Activated CD4-positive, alpha-beta T cell treated with anti-CD3 and anti-CD28 coated beads, Interleukin-2, Interleukin-6, amounts not matched to agents 100 ng/mL and 50 ng/mL, durations not matched to agents 16 hours and 8 hours (primary cell): ENCODE results near the gene CMTM7.
"Not testable (repeated sequence)": the region's sequence is repeated elsewhere in the genome, so short reads cannot be mapped to it uniquely, and the experiment has no call there.

Experiments
- DNase-seq: peaks from one replicate; pipeline ENCODE4 v3.0.0-alpha.2; 2020

The CMTM7 gene

DNA sequence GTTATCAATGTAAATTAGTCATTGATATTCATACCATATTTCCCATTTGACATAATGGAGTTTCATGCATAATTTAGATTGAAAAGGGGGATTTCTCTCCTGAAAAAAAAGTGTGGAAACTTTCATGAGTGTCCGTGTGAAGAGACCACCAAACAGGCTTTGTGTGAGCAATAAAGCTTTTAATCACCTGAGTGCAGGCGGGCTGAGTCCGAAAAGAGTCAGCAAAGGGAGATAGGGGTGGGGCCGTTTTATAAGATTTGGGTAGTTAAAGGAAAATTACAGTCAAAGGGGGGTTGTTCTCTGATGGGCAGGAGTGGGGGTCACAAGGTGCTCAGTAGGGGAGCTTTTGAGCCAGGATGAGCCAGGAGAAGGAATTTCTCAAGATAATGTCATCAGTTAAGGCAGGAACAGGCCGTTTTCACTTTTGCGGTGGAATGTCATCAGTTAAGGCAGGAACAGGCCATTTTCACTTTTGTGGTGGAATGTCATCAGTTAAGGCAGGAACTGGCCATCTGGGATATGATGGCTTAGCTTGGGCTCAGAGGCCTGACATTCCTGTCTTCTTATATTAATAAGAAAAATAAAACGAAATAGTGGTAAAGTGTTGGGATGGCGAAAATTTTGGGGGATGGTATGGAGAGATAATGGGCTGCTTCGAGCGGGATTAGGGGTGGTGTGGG lies 69.3 kb downstream of the CMTM7 start:
- DNase-seq: not testable (repeated sequence)

DNA sequence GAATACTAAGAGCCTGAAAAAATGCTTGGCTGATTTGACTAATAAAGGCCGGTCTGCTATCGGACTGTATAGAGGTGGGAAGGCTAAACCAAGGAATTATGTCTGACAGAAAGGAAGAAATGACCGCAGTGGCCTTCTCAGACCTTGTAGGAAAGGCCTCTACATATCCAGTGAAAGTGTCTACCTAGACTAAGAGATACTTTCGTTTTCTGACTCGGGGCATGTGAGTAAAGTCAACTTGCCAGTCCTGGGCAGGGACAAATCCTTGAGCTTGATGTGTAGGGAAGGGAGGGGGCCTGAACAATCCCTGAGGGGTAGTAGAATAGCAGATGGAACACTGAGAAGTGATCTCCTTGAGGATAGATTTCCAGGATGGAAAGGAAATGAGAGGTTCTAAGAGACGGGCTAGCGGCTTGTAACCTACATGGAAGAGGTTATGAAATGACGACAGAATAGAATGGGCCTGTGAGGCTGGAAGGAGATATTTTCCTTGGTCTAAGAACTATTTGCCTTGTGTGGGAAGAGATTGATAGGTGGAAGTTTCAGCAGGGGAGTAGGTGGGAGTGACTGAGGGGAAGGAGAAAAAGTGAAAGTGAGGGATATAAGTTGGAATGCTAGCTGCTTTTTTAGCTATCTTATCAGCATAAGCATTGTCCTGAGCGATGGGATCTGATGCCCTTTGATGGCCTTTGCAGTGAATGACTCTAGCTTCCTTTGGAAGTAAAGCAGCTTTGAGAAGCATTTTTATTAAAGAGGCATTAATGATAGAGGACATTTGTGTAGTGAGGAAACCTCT lies 70.7 kb downstream of the CMTM7 start:
- DNase-seq: peak; percentile 39

DNA sequence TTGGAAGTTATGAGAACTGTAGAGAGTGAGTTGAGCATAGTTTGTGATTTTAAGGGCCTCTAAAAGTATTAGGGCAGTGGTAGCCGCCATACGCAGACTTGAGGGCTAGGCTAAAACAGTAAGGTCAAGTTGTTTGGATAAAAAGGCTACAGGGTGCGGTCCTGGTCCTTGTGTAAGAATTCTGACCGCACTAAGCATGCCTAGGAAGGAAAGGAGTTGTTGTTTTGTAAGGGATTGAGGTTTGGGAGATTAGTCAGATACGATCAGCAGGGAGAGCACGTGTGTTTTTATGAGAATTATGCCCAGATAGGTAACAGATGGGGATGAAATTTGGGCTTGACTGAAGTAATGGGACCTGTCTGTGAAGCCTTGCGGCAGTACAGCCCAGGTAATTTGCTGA lies 71.8 kb downstream of the CMTM7 start:
- DNase-seq: not testable (repeated sequence)

DNA sequence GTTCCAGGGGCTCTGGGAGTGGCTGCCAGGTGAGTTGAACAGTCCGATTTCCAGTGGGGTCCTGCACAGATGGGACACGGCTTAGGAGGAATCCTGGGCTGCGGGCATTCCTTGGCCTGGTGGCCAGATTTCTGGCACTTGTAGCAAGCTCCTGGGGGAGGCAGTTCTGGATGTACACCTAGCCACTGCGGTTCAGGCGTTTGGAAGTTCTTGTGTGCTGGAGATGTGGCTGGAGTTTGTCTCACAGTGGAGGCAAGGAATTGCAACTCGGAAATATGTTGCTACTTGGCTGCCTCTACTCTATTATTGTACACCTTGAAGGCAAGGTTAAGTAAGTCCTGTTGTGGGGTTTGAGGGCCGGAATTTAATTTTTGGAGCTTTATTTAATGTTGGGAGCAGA lies 73.1 kb downstream of the CMTM7 start:
- not testable (repeated sequence) for DNase-seq

DNA sequence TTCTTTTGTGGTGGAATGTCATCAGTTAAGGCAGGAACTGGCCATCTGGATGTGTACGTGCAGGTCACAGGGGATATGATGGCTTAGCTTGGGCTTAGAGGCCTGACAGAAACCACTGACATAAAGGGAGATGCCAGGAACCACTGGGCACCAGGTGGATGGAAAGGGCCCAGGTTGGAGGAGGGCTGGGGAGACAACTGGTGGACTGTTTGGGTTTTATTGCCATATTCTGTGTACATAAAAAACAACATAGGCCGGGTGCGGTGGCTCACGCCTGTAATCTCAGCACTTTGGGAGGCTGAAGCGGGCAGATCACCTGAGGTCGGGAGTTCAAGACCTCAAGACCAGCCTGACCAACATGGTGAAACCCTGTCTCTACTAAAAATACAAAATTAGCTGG lies 75.2 kb downstream of the CMTM7 start:
- not testable (repeated sequence) for DNase-seq

DNA sequence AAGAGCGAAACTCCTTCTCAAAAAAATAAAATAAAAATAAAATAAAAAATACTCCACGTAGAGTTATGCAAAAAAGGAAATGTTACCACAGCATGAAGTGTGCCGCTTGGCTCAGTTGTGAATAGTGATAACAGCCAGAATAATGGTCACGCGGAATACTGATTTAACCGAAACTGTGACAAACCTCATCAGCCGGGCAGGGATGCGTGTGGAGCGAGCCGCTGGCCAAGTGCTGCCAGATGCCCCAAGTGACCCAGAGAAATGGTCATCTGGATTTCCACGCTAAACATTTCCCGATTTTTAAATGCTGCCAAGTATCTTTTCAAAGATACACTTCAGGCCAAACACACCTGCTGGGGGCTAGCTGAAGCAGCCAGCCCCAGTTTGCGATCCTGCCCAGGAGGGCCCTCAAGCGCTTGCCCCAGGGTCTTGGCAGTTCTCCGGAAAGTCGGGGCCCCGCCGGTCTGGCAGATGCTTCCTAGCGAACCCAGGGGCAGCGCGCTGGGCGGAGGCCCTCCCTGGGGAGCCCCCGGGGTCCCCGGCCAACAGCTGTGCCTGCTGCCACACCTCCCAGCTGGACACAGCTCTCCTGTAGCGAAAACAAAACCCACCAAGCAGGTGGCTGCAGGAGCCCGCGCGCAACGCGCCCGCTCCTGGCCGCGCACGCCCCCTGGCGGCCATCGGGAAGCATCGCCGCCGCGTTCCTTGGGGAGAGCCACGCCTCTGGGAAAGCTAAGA lies 75.8 kb downstream of the CMTM7 start:
- DNase-seq: peak; percentile 78

GRCh38 chr3:32469151-32469874 lies 77.7 kb downstream of the CMTM7 start:
- DNase-seq: no peak

GRCh38 chr3:32470362-32470761 lies 78.7 kb downstream of the CMTM7 start:
- DNase-seq: no peak

DNA sequence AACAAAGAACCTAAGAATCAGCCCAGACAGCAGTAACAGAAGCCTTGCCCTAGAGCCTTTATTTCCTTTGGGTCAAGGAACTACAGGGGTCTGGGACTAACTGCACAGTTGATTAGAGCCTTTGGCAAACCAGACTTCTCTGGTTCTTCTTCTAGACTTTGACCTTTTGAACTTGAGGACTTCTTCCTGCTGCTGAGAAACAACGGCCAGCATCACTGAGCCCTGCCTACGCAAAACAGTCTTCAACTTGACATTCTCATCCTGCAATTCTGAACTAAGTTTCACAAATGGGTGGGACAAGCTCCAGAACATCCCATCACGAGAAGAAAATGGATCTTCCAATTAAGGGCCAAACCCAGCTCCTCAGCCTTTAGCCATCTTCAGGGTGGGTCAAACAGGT lies 79.6 kb downstream of the CMTM7 start:
- no peak for DNase-seq

- not testable (repeated sequence) for DNase-seq
These were observed 80.5 kb downstream of the CMTM7 start for GRCh38 chr3:32472151-32472550.

DNA sequence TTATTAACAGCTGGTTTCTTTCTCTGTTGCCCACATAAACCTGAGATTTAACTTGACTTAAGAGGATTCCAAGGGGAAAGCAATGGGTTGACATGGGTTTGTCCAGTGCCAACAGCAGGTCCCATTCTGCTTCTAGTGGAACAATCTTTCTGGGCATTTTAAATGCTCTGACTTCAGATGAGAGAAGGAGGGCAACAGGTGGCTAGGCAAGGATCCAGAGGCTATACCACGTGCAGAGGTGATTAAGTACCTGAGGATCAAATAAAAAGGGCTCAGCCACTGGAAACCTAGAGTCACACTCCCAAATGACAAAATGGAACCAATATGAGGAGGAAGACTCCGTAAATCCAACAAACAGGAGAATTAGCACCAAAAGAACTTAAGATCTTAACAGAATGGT lies 82.5 kb downstream of the CMTM7 start:
- DNase-seq: no peak

DNA sequence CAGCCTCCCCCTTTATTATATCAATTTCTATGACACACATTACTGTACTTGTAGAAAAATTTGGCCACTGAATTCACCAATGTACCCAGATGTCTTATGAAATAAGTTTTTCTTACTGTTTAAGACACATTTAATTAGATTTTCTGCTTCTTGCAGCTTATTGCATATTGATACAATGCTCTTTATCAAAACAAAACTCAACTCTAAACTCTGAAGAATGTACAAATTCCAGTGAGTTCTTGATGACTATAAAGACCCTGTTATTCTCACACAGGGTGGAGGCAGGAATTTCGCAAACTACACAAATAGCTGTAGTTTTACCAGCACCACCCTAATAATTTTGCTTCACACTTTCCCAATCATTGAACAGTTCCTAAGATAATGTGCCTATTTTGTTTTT lies 89.0 kb downstream of the CMTM7 start:
- no peak for DNase-seq

- no peak for DNase-seq
These were observed 90.4 kb downstream of the CMTM7 start for GRCh38 chr3:32481791-32482631.

DNA sequence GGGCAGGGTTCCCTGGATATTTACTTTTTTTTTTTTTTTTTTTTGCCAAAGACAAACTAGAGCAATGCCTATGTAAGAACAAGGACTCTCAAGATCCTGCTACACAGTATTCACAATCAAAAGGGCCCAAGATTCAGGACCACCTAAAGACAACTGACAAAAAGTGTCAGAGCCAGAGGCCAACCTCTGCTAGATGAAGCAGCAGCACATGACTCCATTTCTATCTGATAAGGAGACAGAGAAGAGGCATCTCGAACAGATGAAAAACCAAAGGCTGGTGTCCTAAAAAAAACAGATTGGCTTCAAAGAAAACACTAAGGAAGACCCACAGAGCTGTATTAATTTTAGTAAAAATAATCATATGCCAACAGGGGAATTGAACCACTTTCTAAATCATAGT lies 91.0 kb downstream of the CMTM7 start:
- DNase-seq: no peak

GRCh38 chr3:32483772-32484171 lies 92.1 kb downstream of the CMTM7 start:
- no peak for DNase-seq

- no peak for DNase-seq
These were observed 92.8 kb downstream of the CMTM7 start for GRCh38 chr3:32484436-32484835.

- DNase-seq: no peak
These were observed 96.3 kb downstream of the CMTM7 start for GRCh38 chr3:32487781-32488473.

GRCh38 chr3:32488474-32489008 lies 96.9 kb downstream of the CMTM7 start:
- DNase-seq: no peak

DNA sequence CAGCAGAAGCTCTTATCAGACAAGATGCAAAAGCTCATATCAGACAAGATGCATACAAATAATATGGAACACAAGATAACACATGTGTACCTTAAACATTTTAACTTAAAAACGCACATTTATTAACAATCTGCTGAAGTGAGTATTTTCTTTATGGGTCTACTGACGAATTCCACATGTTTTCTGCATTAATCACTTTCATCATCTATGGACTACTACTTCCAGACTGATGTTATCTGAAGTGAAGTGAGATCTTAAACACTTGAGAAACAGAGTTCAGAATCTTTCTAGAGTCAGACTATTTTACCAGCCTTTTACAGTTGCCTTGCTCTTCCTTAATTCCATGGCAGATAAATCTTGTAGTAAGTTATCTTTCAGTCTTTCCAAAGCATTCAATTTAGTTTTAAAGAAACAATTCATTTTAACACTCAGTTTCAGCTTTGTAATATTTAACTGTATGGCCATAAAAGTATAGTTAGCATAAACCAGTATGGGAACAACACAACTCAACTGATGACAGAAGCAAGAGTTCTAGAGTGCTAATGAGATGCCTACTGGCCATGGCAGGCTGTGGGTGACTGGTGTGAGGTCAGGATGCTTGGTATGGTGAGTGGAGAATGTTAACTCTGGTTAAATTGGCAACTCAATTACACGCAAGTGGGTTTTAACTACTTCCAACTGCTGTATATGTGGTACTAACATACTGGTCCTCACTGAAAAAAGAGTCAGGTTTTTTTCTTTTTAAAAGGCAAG lies 101.2 kb downstream of the CMTM7 start:
- no peak for DNase-seq
